NCI-H2081 treated with DMSO at 0.1 percent for 48 hours (cell line): ENCODE measurements around the gene IL31.

Experiments used
- DNase-seq: peaks from one replicate; lab custom pipeline; 2025; lab: John Stamatoyannopoulos, UW

Gene IL31

DNA sequence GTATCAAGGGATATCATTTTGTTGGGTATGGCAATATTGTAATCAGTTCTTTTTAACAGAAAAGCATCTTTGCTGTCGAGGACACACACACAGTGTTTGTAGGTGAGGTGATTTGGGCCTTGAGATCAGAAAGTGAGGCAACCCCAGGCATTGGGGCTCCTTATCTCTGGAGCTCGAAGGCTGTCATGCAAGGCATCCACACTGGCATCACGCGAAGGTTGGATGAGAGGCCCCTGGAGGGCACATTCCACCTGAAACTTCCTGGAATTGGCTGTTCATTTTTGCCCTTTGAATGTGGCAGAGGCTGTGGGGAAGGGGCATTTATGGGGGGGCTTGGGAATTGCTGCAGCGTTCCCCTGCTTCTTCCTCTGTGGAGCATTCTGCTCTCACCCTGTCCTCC lies 45.5 kb downstream of the IL31 start:
- no peak for DNase-seq

DNA sequence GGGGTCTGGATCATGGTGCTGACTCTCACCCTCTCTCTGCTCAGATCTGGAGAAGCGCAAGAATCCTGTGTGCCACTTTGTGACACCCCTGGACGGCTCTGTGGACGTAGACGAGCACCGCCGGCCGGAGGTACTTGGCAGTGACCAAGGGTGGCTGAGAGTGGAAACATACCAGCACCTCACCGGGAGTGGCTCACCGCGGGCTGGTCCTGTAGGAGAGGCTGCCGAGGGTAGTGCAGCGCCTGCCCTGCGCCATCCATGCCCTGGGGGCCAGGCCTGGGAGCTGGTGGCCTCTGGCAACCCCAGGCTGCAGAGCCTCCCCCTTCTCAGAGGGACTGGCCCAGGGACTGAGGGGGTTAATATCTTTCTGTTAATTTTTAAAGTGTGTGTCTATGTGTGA lies 46.2 kb downstream of the IL31 start:
- DNase-seq = no peak

DNA sequence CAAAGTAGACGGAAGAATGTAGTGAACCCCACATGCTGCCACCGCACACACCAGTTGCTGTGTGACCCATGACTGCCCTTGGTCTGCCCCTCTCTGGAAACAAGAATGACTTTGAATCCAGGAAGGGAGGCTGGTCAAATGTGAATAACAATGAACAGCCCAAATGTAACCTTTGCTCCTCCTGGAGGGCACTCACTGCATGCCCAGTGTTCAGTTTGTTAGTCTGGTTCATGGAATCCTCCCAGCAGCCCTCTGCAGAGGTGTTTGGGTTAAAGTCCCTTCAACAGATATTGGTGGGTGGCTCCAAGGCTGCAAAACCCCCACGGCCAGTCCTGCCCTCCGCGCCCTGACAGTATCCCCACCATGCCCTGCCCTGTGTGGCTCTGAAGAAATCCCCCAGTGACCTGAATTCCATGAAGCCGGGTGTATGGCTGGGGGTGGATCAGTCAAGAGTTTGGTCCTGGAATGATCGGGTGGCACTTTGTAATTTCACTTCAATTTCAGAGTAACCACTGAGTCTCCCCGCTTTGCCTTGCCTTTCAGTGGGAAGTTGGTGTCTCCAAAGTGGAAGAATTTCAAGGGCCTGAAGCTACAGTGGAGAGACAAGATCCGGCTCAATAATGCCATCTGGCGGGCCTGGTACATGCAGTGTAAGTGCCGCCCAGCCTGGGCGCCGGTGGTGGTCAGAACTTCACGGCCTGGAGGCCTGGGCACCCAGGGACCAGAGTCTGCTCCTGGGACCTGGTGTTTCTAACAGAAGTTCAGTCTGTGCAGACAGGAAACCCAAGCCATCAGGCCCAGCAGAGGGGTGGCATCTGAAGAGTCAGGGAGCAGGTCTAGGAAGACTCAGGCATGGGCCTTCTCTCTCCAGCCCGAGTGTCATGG lies 47.1 kb downstream of the IL31 start:
- DNase-seq = no peak

DNA sequence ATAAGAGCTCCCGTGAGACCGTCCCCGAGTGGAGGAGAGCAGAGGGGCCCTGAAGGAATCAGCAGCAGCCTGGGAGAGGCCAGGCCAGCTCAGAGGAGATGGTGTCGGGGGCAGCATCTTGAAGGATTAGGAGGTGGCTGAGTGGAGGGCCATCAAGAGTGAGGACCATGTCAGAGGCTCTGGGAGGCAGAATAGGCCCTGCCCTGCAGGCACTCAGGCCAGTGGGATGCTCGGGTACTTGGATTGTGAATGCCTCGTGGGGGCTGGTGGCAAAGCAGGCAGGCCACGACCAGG lies 47.7 kb downstream of the IL31 start:
- DNase-seq = no peak

DNA sequence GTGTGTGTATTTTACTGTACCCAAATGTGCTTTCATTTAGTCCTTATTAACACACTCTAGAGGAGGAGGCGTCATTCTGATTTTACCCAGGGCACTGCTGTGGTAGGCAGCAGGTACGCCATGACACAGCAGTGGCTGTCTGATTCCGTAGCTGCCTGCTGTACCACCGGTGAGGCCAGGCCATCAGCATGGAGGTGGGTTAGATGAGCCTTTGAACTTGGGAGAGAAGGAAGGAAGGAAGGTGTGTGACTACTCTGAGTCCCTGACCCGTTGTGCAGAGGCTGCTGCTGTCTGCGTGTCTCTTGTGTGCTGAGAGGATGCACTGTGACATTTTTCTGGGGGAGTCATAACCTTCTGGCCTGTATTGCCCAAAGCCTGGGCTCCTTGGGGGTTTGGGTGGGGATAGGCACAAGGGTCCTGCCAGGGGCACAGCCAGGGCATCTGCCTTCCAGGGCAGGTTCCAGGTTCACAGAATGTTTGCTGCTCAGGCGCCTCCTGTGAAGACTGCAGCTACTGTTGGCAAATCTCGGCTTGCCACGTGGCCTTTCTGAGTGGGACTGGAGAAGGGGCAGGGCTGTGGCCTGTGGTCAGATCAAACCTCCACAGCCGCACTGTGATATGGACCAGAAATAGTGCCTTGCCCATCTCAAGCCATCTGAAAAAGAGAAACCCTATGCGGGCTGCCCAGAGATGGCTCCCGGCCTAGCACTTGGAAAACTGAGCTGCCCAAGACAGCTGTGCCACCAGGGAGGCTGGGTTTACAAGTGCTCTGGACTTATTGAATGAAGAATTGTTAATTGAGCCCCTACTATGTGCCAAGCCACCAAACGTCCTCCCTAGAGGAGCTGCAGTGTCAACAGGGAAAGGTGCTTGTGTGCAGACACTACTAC lies 48.3 kb downstream of the IL31 start:
- no peak for DNase-seq

DNA sequence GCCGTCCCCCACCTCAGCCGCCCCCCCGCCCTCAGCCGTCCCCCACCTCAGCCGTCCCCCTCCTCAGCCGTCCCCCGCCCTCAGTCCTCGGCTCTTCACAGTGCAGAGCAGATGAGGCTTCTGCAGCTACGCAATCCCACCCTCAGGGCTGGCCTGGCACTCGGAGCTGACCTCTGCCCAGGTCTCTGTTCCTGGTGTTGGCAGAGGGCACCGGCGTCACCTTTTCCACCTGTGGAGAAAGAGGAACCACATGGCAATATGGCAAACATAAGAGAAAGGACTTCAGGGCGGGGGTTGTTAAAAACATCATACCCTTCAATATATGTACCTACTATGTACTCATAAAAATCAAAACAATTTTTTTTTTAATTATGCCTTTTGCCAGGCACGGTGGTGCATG lies 49.7 kb downstream of the IL31 start:
- no peak for DNase-seq

DNA sequence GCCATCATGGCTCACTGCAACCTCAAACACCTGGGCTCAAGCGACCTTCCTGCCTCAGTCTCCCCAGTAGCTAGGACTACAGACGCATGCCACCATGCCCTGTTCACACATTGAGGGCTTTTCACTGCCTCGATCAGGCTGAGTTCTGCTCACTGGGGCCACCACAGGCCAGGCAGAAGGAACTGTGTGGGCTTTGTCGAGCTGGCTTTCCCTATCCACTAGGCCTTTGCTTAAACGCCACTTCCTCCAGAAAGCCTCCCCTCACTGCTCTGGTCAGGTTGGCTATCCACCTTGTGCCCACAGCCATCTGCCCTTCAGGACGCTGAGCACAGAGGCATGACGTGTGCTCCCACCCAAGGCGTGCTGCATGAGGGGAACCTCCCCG lies 50.3 kb downstream of the IL31 start:
- no peak for DNase-seq

DNA sequence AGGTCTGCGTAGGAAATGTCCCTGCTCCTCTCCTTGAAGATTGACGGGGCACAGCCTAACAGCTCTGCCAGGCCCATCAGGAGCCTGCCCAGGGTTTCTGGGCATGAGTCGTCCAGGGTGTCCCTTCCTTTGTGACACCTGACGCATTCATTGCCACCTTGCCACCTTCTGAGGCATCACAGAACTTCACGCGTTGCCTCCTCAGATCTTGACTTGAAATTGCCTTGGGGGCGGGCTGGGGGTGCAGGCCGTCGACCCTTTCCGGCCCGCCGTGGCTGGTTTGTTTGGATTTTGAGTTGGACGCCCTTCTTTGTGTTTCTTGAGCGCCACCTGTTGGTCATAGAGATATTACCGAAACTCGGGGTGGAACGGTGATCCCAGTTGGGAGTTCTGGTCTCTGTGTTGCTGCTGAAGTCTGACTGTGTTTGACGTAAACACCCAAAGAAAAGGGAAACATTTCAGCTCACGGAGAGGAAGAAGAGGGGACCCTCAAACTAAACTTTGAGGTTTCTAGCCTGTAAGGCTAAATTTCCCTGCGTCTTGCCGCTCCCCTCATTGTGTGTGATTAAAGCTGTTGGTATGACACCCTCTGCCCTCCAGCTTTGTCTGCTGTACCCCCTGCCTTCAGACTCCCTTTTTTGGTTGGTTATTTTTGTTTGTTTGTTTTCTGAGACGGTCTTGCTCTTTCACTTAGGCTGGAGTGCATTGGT lies 50.8 kb downstream of the IL31 start:
- no peak for DNase-seq
